H1 (cell line): ENCODE measurements around the gene RNF125. TPM values are rescaled to one million over a fixed set of nuclear protein-coding genes. Genes with fewer than 3 reads are reported as not detected.

Experiments
- EP300 ChIP-seq, 2 experiments: IDR thresholded peaks; 1 replicate in 1 of 2; 2 replicates in 1 of 2; pipeline ENCODE4 v1.6.1; 2011 to 2012; ENCODE audit warnings: low read depth in 2 of 2, low read length in 2 of 2, mild to moderate bottlenecking in 2 of 2, borderline replicate concordance in 1 of 2, inconsistent platforms in 1 of 2, moderate library complexity in 1 of 2
- FOSL1 ChIP-seq: IDR thresholded peaks from 2 replicates; pipeline ENCODE4 v1.6.1; 2011; ENCODE audit warnings: mild to moderate bottlenecking, low read depth, low read length, moderate library complexity; ENCODE audit not compliant: insufficient read depth
- POU5F1 ChIP-seq: IDR thresholded peaks from 2 replicates; pipeline ENCODE4 v1.6.1; 2011; ENCODE audit warnings: low read depth, mild to moderate bottlenecking, low read length, moderate library complexity
- polyA plus RNA-seq, 7 experiments: library from polyadenylated mRNA; depleted of rRNA in 3 of 7; stranded (reverse) in 5 of 7; unstranded in 2 of 7; fragments of >200 nt in 5 of 7; fragments of 200-250 nt in 2 of 7; gene quantifications; 1 replicate in 5 of 7; 2 replicates in 1 of 7; 4 replicates in 1 of 7; pipeline versions ENCODE4 v1.2.1 to v1.2.3, GENCODE V29; 2011 to 2013; ENCODE audit warnings: missing spikeins in 2 of 7, mixed read lengths in 2 of 7
- total RNA-seq: library from RNA; stranded (reverse); fragmentation: NEBNext Ultra II Directional; extraction: Animal tissue kit (Norgen Biotek cat#: 25700); gene quantifications from 2 replicates; pipeline ENCODE4 v1.2.1, GENCODE V29; 2021

Gene RNF125
- total and polyA plus RNA-seq, 2 of the 8 experiments (the other 6 are each of a cell fraction or from before 2014, with no cell fraction given), result 14.3 to 15.2 TPM

- TF ChIP-seq FOSL1, result no peak
- no peak for TF ChIP-seq EP300 (IDR thresholded peaks at IDR 0.05; ENCODE audit: borderline replicate concordance in 1 of 2, low read depth in 2 of 2, low read length in 2 of 2)
- TF ChIP-seq POU5F1, result no peak
Measured at GRCh38 chr18:32112826-32113225, 94.2 kb downstream of the RNF125 start (continued).
